Suppressor macrophage treated with lipopolysaccharide for 4 hours (primary cell): ENCODE results near the gene FAM118B.

Experiments
- DNase-seq: peaks from one replicate; pipeline ENCODE4 v3.0.0-alpha.2; 2020

Gene FAM118B

DNA sequence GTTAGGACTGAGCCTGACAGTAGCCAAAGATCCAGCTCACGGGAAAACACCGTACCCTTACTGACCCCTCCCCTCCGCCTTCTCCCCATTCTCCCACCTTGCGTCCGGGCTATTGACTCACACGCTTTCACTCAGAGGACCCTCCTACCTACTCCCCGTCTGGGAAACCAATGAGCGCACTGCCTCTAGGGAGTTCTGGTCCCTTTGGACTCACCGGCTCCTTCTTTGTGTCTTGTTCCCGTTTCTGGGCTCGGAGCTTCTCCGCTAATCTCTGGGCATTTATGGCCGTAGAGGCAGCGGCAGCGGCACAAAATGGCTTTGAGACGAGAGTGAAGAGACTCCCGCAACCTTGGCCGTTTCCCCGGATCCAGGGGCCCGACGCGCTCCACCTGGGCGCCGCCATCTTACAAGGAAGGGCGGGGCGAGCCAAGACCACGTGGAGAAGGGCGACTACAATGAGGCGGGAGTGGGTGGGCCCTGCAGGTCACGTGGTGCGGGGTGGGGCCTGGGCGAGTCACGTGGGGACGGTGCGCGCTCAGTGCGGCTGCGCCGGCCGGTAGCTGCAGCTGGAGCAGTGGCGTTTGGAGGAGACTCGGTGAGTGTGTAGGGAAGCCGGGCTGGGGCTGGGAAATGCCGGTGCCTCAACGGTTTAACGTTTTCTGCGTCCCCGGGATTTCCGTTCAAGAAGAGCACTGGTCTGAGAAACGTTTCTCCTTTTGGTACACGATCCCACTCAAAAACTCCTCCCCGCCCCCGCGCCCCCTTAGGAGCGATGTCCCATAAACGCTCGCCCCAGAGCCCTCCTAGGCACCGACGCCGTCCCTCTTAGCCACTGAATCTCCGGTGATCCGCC is at the start of gene FAM118B, which contains the start of gene RPUSD4:
Gene FAM118B (plus strand): TSS at position 547 of the 853 bp plus-strand sequence. CDS start 23,220 bp downstream, outside the sequence.
Gene RPUSD4 (minus strand): TSS at position 415 of the 853 bp plus-strand sequence. CDS start 12 bp downstream, at position 403.
- peak; percentile 99 for DNase-seq

DNA sequence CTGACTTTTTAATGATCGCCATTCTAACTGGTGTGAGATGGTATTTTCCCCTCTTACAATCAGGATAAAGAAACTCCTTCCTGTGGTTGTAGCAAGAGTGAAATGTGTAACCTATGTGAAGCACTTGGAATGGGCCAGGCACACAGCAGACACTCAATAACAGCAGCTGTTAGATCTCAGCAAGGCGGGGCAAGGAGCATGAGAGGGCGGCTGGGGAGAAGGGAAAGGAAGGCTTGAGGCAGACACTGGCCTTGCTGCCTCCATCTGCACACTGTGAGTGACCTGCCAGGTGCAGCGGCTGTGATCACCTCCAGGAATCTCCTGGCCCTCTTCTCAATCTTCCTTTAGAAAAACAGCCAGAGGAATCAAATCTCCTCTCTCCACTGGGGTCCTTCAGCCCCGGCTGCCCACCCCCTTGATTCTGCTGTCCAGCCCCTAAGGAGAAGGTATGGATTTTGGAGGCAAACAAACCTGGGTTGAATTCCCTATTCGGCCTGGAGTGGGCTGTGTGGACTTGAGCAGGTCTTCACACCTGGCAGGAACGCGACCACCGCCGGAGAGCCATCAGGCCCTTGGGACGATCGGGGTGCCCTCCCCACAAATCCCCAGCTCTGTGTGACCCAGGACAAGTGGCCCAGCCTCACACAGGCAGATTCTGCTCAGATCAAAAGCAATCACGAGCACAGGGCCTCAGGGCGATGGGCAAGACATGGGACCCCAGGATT is 49.1 kb upstream of the FAM118B start:
- no peak for DNase-seq

DNA sequence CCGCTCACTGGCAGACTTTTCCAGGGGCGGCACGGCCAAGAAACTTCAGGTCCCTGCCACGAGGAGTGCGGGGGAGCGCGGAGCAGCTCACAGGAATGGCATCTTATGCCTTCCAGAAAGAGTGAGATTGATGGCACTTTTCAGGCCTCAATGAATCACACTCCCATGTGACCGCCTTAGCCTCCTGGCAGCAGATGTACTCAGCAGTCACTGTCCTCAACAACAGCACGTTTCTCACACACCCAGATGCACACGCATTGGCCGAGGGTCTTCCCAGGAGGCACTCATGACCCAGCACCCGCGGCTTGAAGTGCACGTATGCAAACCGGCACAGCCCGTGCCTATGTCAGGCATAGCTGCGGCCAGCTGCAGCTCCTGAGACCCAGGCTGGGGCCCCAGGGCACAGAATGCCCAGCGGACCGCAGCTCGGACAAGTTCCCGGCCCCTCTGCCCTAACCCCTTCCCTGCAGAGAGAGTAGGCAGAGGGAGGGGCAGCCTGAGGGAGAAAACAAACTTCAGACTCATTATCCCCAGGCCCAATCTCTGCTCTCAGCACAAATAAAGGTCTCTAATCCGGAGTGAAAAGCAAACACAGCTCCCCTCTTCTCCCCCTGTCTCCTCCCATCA is 48.4 kb upstream of the FAM118B start:
- no peak for DNase-seq

DNA sequence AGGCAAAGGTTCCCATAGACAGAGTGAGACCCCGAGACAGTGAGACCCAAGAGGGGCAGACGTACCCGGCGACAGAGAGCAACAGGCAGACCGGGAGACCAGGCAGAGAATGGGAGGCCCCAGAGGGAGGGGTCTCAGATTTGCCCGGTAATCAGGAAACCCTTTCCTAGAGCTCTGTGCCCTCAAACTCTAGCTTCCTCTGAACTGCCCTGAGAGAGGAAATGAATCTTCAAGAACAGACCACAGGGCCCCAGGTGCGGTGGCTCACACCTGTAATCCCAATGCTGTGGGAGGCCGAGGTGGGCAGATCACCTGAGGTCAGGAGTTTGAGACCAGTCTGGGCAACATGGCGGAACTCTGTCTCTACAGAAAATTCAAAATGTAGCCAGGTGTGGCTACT is 47.8 kb upstream of the FAM118B start:
- no peak for DNase-seq

DNA sequence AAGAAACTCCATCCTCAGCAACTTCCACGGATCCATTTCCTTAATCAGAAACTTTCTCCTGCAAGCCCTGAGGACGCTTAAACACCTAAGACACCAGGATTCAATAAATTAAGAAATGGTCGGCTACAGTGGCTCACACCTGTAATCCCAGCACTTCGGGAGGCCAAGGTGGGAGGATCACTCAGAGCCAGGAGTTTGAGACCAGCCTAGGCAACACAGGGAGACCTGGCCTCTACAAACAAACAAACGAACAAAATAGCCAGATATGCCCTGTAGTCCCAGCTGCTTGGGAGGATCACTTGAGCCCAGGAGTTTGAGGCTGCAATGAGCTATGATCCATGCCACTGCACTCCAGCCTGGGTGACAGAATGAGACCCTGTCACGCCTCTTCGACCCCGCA is 46.8 kb upstream of the FAM118B start:
- no peak for DNase-seq

DNA sequence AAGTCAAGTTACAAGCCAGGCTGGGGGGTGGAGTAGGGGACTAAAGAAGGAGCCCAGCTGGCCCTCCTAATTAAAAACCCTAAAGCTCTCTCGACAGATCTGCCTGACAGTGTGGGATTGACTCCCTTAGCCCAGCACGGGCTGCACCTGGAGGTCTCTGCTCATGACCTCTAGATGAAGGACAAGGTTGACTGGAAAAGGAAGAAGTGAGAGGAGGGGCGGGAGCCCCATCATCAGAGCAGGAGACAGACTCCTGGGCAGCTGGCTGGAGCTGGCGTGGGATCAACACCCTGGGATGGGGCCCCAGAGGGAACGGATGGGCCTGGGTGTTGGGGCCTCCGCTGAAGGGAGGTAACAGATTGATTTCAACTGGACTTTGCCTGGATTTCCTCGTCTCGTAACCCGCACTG is 46.3 kb upstream of the FAM118B start:
- no peak for DNase-seq

DNA sequence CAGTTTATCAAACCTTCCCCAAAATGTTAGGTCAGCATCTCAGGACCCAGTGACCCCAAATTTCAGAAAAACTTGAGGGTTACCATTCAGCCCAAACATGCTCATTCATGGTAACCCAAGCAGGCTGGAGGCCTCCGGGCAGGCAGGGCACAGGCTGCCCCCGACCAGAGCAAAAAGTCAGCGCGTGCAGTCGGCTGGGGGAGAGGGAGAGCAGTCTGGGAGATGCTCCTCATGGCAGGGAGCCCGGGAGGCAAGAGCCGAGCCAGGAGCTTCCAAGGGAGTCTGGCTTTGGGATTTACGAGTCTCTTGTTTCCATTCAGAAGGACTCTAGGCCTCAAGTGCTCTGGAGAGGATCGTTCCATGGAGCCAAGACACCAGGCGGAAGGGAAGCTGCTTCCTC is 45.8 kb upstream of the FAM118B start:
- DNase-seq = no peak

DNA sequence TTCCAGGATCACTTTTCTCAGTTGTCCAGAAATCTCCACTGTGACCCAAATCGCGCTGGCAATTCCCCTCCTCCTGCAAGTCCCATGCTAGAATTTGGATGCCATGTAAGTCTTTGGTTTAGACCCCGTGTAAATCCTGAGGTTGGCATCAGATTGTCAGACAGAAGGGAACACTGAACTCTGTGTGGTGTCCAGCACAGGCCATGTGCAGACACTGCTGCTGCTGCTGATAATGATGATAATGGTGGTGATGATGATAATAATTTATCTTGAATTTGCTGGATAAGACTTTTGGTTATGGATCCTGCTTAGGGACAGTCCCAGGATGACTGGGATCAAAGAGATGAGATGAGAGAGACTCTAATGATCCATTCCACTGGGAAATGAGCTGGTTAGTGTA is 45.2 kb upstream of the FAM118B start:
- DNase-seq = no peak

DNA sequence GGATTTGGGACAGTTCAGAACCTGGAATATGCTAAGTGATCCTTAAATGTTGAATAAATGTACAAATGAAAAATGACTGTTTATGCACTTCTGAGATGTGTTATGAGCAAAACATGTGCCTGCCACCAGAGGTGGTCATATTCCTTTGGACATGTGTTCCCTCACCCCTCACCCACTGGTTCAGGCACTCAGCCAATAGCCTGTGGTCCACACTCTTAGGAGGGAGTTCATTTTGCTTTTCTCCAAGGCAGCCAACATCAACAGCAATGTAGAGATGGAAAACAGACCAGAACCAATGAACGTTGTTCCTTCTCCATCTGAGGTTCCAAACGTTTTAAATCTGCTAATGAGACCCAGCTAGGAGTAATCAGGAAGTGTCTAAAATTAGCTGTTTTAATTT is 44.1 kb upstream of the FAM118B start:
- DNase-seq = no peak

DNA sequence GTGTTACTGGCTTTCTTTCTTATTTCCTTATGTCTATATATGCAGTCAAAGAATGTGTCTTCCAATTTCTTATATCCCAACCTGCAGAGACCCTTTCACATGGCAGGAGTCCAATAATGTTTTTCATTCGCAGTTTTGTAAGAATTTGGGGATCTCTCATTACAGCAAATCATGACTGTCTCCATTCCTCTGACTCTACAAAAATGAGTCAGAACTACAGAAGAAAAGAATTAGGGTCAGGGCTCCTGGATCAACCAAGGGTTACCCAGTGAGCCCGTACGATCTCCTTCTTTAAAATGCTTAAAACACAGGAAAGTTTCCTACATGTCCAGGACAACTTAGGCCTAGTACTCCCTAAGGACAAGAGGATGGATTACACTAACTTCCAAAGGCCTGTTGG is 42.3 kb upstream of the FAM118B start:
- no peak for DNase-seq

DNA sequence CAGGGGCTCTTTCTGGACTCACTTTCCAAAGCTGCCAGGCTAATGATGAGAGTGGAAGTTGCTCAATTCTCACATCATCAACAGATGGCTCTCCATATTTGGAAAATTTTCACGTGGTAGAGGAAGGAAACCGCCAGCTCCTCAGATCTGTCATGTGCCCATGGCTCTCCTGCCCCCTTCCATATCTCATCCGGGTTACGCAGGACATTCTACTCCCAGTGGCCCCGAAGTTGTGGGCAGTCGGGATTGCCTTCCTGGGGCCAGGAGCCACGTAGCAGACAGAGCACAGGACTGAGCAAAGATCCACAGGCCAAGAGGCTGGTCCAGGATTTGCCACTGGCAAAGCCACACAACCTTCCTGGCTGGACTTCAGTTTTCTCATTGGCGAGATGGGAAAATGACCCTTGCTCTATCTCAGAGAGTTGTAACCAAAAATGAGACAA is 39.0 kb upstream of the FAM118B start:
- peak; percentile 62 for DNase-seq

DNA sequence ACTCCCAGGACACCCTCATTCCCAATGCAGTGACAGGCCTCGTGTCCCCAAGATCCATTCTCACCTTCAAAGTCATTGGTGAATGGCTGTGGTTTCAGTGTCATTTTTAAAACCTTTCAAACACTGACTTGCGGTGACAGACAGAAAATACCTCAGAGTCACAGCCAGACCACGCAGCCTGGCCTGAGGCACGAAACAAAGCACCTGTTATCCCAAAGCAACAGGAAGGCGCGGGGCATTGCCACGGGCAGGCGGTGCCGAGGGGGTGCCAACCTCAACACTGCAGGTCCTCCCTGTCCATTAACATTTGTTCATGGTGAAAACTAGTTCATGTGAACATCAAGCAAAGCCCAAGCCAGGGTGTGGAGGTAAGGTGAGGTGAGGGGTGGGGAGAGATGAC is 38.3 kb upstream of the FAM118B start:
- DNase-seq = no peak

DNA sequence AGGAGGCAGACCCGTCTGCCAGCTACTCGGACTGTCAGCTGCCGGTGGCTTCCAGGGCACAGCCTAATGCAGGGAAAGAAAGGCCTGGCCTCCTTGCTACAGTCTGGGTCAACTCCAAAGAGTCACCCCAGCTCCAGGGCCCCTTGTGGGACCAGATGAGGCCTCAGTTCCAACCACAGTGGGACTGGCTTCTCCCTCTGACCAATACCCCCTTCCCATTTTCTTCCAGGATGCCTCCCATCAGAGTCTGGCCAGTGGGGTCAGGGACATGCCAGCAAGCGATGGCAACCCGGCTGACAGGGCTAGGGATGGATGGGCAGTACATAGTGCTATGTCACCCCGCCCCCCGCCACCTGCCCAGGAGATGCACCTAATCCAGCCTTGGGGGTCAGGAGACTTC is 36.8 kb upstream of the FAM118B start:
- no peak for DNase-seq

DNA sequence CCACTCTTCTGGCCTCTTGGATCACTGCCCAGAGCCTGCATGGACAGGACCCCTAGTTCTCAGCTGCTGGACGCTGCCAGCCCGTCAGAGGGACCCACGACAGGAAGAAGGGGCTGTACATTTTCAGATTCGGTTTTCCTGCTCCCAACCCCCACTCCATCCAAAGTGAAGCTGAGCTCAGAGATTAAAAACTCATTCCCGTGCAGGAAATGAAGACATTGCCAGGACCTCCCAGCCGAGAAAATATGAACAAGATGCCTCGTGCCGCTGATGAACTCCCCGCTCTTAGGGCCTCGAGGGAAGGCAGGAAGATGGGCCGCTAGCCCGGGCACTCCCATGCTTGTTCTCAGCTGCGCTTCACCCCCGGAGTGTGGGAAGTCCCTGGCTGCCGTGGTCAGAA is 36.2 kb upstream of the FAM118B start:
- no peak for DNase-seq

DNA sequence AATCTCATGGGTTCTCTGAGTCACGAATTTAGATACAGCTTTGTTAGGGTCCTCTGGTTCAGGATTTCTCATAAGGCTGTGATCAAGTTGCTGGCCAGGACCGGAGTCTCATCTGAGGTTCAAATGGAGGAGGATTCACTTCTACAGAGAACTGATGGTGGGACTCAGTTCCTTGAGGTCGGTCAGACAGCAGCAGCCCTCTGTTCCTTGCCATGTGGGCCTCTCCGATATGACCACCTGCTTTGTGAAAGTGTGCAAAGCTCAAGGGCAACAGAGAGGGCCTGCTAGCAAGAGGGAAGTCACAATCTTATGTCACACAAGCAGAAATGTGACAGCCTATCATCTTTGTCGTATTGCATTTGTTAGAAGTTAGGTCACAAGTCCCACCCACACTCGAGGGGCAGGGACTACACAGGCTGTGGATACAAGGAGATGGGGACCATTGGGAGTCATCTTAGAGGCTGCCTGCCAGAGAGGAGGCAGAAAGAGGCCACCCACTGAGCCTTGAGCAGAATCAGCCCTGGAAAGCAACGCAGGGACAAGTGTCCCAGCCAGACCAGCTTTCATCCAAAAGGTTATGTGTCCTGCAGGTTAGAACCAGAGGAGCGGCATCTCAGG is 34.6 kb upstream of the FAM118B start:
- DNase-seq = no peak

DNA sequence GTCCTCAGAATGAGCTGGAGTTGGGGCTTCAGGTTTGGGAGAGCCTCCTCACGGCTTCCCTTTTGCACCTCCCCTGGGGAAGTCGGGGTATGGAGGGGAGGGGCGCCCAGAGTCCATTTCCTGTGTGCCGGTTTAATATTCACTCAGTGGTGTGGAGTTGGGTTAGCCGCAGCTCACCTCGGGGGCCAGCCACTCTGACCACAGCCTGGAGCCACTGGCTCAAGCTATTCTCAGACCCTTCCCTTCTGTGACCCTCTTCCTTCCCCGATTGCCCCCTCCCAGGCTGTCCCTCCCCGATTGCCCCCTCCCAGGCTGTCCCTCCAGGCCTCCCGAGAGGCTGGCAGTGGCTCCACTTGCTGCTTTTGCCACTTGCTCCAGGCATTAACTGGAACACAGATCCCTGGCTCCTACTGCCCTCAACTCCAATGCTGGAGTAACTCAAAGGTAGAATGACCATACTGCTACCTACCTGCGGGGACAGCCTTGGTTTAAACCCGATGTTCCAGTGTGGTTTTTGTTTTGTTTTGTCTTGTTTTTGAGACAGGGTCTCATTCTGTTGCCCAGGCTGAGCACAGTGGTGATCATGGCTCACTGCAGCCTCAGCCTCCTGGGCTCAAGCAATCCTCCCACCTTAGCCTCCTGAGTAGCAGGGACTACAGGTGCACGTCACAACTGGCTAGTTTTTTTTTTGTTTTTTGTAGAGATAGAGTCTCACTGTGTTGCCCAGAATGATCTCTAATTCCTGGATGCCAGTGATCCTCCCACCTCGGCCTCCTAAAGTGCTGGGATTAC is 29.4 kb upstream of the FAM118B start:
- no peak for DNase-seq

DNA sequence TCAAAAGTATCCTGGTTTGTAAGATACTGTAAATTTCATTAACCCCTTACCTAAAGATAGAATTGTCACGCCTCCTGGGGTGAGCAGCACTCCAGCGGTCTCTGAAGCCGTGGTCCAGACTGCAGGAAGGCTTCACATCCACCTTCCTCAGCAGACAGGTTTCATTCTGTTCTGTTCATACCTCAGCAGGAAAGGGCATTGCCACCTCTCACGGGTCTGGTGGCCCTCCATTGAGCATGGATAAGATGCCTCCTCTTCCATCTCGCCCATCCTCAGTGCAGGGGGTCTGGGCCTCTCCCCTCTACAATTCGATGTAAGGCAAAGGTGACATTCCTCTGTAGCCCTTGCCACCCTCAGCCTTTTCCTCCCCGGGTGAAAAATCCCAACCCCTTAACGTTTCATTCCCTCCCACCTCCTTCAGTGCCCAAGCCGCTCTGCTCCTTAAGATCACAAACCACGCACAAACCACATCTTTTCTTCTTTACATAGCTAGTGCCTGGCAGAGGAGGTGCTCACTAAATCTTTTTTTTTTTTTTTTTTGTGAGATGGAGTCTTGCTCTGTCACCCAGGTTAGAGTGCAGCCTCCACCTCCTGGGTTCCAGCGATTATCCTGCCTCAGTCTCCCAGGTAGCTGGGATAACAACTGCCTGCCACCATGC is 28.7 kb upstream of the FAM118B start:
- DNase-seq = no peak

DNA sequence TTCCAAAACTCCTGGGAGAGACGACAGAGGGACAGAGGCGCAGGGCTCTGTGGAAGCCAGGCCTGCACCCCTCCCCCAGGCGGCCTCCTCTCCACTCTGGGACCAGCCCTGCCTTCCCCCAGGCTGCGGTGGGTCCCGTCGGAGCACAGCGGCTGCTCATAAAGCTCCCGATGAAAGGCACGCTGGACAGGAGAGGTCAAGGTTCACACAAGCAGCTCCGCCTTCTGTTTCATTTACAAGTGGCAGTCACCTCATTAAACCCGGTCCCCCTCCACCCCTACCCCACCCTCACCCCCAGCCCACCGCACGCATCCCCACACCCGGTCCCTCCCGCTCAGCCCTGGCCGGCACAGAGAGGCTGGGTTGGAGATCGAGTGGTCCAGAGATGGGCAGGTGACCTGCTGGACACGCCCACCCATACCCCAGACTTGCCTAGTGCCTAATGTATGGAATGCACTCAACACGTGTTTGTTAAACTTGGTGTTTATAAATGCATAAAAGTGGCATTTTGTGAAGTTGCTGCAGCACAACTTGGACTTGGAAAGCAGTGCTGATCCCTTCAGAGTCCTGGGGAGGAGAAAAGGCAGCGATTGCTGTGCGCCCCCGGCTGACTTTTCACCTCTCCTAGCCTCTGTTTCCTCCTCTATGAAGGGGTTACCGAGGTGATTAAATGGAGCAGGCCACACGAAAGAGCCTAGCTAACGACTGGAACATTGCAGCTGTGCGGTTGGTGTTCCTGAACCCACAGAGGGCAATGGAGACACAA is 26.1 kb upstream of the FAM118B start:
- no peak for DNase-seq

DNA sequence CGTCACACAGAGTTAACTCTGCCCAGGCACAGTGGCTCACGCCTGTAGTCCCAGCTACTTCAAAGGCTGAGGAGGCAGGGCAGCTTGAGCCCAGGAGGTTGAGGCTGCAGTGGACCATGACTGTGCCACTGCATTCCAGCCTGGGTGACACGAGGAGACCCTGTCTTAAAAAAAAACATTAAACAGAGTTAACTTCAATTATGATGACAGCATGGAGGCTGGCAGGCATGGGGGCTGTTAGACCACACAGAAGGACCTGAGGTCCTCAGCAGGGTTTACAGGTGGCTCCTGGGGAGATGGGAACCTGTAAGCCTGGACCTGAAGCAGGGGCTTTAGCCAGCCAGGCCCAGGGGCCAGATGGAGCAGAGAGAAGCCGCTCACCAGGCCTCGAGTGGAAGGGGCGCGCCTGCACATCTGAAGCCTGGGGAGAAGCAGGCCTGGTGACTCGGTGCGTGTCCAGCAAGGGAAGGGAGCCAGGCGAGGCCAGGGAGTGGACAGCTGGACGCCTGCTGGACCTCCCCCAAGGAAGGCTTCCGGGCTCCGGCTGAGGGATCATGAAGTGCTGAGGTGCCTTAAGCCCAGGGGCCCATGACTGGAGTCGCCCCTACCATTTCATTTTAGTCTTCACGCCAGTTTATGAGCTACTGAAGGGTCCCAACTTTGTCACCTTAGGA is 25.4 kb upstream of the FAM118B start:
- DNase-seq = no peak
